Brain microvascular endothelial cell (primary cell): ENCODE measurements around the gene SMU1.

ENCODE experiments used
- DNase-seq: peaks from one replicate; pipeline ENCODE4 v3.0.0-alpha.2; 2020
- H3K27ac ChIP-seq: fragments of 250-450 bp; sonication (Bioruptor Pico); 2 replicates; pipeline ENCODE4 v1.5.1; 2020; ENCODE audit warnings: mild to moderate bottlenecking, moderate library complexity
- H3K27me3 ChIP-seq: fragments of 250-450 bp; sonication (Bioruptor Pico); replicated peaks from 2 replicates; pipeline ENCODE4 v1.5.1; 2020; ENCODE audit warnings: mild to moderate bottlenecking
- H3K36me3 ChIP-seq: fragments of 250-450 bp; sonication (Bioruptor Pico); replicated peaks from 2 replicates; pipeline ENCODE4 v1.5.1; 2020; ENCODE audit warnings: mild to moderate bottlenecking
- H3K4me3 ChIP-seq: 2 replicates; pipeline ENCODE4 v1.5.1; 2011; ENCODE audit warnings: low read depth, mild to moderate bottlenecking, control low read depth, low read length, moderate library complexity
- CTCF ChIP-seq: IDR thresholded peaks from 2 replicates; pipeline ENCODE4 v1.5.1; 2011; ENCODE audit warnings: low read depth, mild to moderate bottlenecking, moderate library complexity, low read length, control low read depth, inconsistent platforms; ENCODE audit errors: missing control alignments
- in situ Hi-C: cut with HindIII; loops from 2 replicates; pipeline ENCODE4 v1.10.0; 2017; ENCODE audit warnings: low sequenced_read_pairs, low pct_ligation_motif_present

SMU1 gene

GRCh38 chr9:33041432-33042188 lies 34.9 kb downstream of the SMU1 start:
- in situ Hi-C loops = no loop called here
- Histone ChIP-seq H3K4me3 (no peak overlapping the region), H3K27me3 (no peaks in the 10 kb centered on the region), H3K36me3 (peaks cover 37% of the 10 kb centered on the region), H3K27ac (no peak overlapping the region)
- no peak for TF ChIP-seq CTCF
- no peak for DNase-seq

- in situ Hi-C loops = no loop called here
- Histone ChIP-seq H3K27ac (no peak overlapping the region), H3K27me3 (no peaks in the 10 kb centered on the region), H3K36me3 (peaks cover 40% of the 10 kb centered on the region), H3K4me3 (no peak overlapping the region)
- DNase-seq = no peak
- TF ChIP-seq CTCF = no peak
Measured at GRCh38 chr9:33040792-33041431, 35.6 kb downstream of the SMU1 start.

GRCh38 chr9:33032865-33033264 lies 43.6 kb downstream of the SMU1 start:
- Histone ChIP-seq H3K36me3 (peaks cover 77% of the 10 kb centered on the region), H3K4me3 (no peak overlapping the region), H3K27me3 (no peaks in the 10 kb centered on the region), H3K27ac (no peak overlapping the region)
- DNase-seq = no peak
- in situ Hi-C loops = no loop called here
- TF ChIP-seq CTCF = no peak

- DNase-seq = no peak
- H3K36me3 ChIP-seq = peaks cover 77% of the 10 kb centered on the region
Measured at GRCh38 chr9:33032292-33032691, 44.2 kb downstream of the SMU1 start.

GRCh38 chr9:33030285-33030684 lies 46.2 kb downstream of the SMU1 start:
- DNase-seq = no peak
- Histone ChIP-seq H3K4me3 (no peak overlapping the region), H3K27me3 (no peaks in the 10 kb centered on the region), H3K27ac (no peak overlapping the region), H3K36me3 (peaks cover 61% of the 10 kb centered on the region)
- no peak for TF ChIP-seq CTCF
- in situ Hi-C loops = no loop called here

More at GRCh38 chr9:33032292-33032691, 44.2 kb downstream of the SMU1 start:
- TF ChIP-seq CTCF = no peak
- no peaks in the 10 kb centered on the region for H3K27me3 ChIP-seq
- no peak overlapping the region for H3K27ac ChIP-seq
- H3K4me3 ChIP-seq = no peak overlapping the region
- in situ Hi-C loops = no loop called here
